Measurements from ENCODE around the gene THAP8.

The THAP8 gene

GRCh38 chr19:35995048-35995993 lies 58.8 kb downstream of the THAP8 start, which contains the start of gene SDHAF1:
Gene SDHAF1 (plus strand): TSS chr19:35995188. CDS start chr19:35995275, 87 bp downstream.
- peak; percentile 82 for DNase-seq (ENCODE audit: low spot score)
- peak; percentile 78 for FAIRE-seq

- FAIRE-seq: no peak
- DNase-seq (ENCODE audit: low spot score): no peak
These were observed 60.0 kb downstream of the THAP8 start for GRCh38 chr19:35993923-35994598.

- FAIRE-seq: no peak
- DNase-seq (ENCODE audit: low spot score): no peak
These were observed 60.9 kb downstream of the THAP8 start for GRCh38 chr19:35992907-35993765.

GRCh38 chr19:35991731-35992450 lies 62.2 kb downstream of the THAP8 start:
- DNase-seq (ENCODE audit: low spot score) (no peak), FAIRE-seq (no peak)

GRCh38 chr19:35990771-35991730 lies 63.0 kb downstream of the THAP8 start:
- FAIRE-seq (no peak), DNase-seq (ENCODE audit: low spot score) (no peak)

GRCh38 chr19:35990156-35990555 lies 63.9 kb downstream of the THAP8 start:
- FAIRE-seq (no peak), DNase-seq (ENCODE audit: low spot score) (no peak)

- no peak for FAIRE-seq
- DNase-seq (ENCODE audit: low spot score): no peak
These were observed 65.3 kb downstream of the THAP8 start for GRCh38 chr19:35988824-35989223.

GRCh38 chr19:35987571-35987896 lies 66.6 kb downstream of the THAP8 start:
- FAIRE-seq (no peak), DNase-seq (ENCODE audit: low spot score) (no peak)

- FAIRE-seq (no peak), DNase-seq (ENCODE audit: low spot score) (no peak)
These were observed 67.2 kb downstream of the THAP8 start for GRCh38 chr19:35986664-35987570.

- DNase-seq (ENCODE audit: low spot score) (no peak), FAIRE-seq (no peak)
These were observed 68.0 kb downstream of the THAP8 start for GRCh38 chr19:35986111-35986510.

All from RCC 7860 (cell line).